Ishikawa (cell line): ENCODE results near the gene SLC17A9.

Experiments
- FOXM1 ChIP-seq: IDR thresholded peaks from 2 replicates; pipeline ENCODE4 v1.6.1; 2012; ENCODE audit warnings: low read depth, borderline replicate concordance
- MAX ChIP-seq: IDR thresholded peaks from 2 replicates; pipeline ENCODE4 v1.6.1; 2012
- RAD21 ChIP-seq: IDR thresholded peaks from 2 replicates; pipeline ENCODE4 v1.6.1; 2012; ENCODE audit warnings: low read depth
- REST ChIP-seq: IDR thresholded peaks from 2 replicates; pipeline ENCODE4 v1.6.1; 2012; ENCODE audit warnings: low read depth, mild to moderate bottlenecking
- TAF1 ChIP-seq: IDR thresholded peaks from 2 replicates; pipeline ENCODE4 v1.6.1; 2012; ENCODE audit warnings: low read depth, mild to moderate bottlenecking
- TEAD4 ChIP-seq: IDR thresholded peaks from 2 replicates; pipeline ENCODE4 v1.6.1; 2012

DNA sequence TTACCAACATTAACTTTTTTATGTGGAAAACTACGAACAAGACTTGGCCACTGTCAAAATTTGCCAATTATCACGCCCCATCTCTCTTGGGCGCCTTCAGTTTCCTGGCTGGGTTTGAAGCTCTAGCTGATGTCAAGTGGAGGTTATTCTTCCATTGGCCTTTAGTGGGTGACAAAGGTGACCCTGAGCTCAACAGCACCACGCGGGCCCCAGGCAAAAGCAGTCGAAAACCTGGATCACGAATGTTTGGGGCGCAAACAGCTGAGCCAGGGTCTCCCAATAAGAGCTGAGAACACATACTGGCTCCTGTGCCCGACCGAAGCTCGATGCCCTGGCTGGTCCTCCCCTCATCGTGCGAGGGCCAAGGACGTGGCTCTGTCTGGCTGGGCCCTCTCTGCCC lies 26.8 kb downstream of the SLC17A9 start:
- TF ChIP-seq FOXM1 (no peak), REST (no peak), RAD21 (no peak), TAF1 (no peak), MAX (no peak), TEAD4 (no peak)
